Ovary (tissue), 9 donors: ENCODE data around the gene SEC16A. TPM values are rescaled to one million over a fixed set of nuclear protein-coding genes. Genes with fewer than 3 reads are reported as not detected.
A peak's percentile ranks its signal among the peaks of the same experiment; 100 is the strongest.

Source experiments
- DNase-seq, 5 donors: peaks; one replicate each; pipeline ENCODE4 v3.0.0-alpha.2; 2019 to 2020
- H3K27ac ChIP-seq, 2 donors: fragments of 200-600 bp; one replicate each; pipeline versions ENCODE4 v1.5.1 to v1.8.0; 2019 to 2022
- H3K27me3 ChIP-seq: fragments of 200-600 bp; one replicate; pipeline ENCODE4 v1.8.0; 2022
- H3K36me3 ChIP-seq: fragments of 200-600 bp; sonication (generic); one replicate; pipeline ENCODE4 v1.5.1; 2019
- H3K4me1 ChIP-seq: one replicate; pipeline ENCODE4 v1.8.1; 2013; ENCODE audit warnings: mild to moderate bottlenecking, moderate library complexity; ENCODE audit not compliant: insufficient read depth
- H3K4me3 ChIP-seq: fragments of 200-600 bp; sonication (generic); one replicate; pipeline ENCODE4 v1.5.1; 2017
- H3K9me3 ChIP-seq, 2 donors: fragments of 200-600 bp in 1 of 2; sonication (generic) in 1 of 2; one replicate each; pipeline versions ENCODE4 v1.5.1 to v1.8.1; 2013 to 2019; ENCODE audit warnings: mild to moderate bottlenecking in 1 of 2, moderate library complexity in 1 of 2
- EP300 ChIP-seq: sonication (generic); formaldehyde crosslinking; IDR thresholded peaks from one replicate; pipeline ENCODE4 v1.6.1; 2017; ENCODE audit warnings: antibody characterized with exemption
- POLR2A ChIP-seq: fragments of 450-650 bp; IDR thresholded peaks from one replicate; pipeline ENCODE4 v1.6.1; 2017; ENCODE audit warnings: antibody characterized with exemption, mild to moderate bottlenecking, moderate library complexity
- WGBS, 3 donors: extraction: QIAGEN DNeasy Blood & Tissue Kit in 1 of 3; methylation state at CpG; one replicate each; pipeline versions ENCODE4 v1.1.5 to v1.1.7; 2013 to 2017; 5-methylcytosine and 5-hydroxymethylcytosine counted together
- intact Hi-C, 4 donors: fragments of 100-400 bp; cut with DNase I; formaldehyde crosslinking; loops; one replicate each; pipeline versions ENCODE4 v1.11.0 to v1.15.1; 2022 to 2023
- polyA plus RNA-seq, 2 donors: library from polyadenylated mRNA; stranded (reverse); fragments of 200-250 nt in 1 of 2; fragments of 350-450 nt in 1 of 2; fragmentation: Illumina TruSeq in 1 of 2; extraction: RNeasy Lipid Tissue Mini Kit (QIAGEN cat#74804) in 1 of 2; gene quantifications; one replicate each; pipeline ENCODE4 v1.2.3, GENCODE V29; 2013 to 2014
- total RNA-seq, 7 donors: library from RNA; depleted of rRNA in 2 of 7; stranded (reverse); fragments of >200 nt in 2 of 7; fragmentation: NEBNext Ultra II Directional in 3 of 7; extraction: Animal tissue kit (Norgen Biotek cat#: 25700) in 3 of 7; gene quantifications; one replicate each; pipeline versions ENCODE4 v1.1.0 to v1.2.4, GENCODE V29; 2016 to 2023
- TF ChIP-seq, protein P1 (sequence below), 3 donors: fragments of 450-650 bp in 2 of 3; fragments of 200-600 bp in 1 of 3; IDR thresholded peaks; one replicate each; pipeline versions ENCODE4 v1.5.1 to v1.8.0; 2016 to 2022; ENCODE audit warnings: antibody characterized with exemption in 3 of 3, mild to moderate bottlenecking in 1 of 3
- donor health status: DM: no; HTN: no; CAD: no; lungs with moderate emphysema.
- donor health status: DM: no; HTN: no; CAD: no.
- donor health status: Bipolar disorder and iron deficiency.
- donor health status: DM: yes; HTN: yes; CAD: no.
- donor health status: DM: no; HTN: no; CAD: no.
- donor health status: DM: yes; HTN: yes; CAD: no.

Gene SEC16A
- total and polyA plus RNA-seq, 9 donors: 27.6 to 61.4 (median 46.5) TPM

DNA sequence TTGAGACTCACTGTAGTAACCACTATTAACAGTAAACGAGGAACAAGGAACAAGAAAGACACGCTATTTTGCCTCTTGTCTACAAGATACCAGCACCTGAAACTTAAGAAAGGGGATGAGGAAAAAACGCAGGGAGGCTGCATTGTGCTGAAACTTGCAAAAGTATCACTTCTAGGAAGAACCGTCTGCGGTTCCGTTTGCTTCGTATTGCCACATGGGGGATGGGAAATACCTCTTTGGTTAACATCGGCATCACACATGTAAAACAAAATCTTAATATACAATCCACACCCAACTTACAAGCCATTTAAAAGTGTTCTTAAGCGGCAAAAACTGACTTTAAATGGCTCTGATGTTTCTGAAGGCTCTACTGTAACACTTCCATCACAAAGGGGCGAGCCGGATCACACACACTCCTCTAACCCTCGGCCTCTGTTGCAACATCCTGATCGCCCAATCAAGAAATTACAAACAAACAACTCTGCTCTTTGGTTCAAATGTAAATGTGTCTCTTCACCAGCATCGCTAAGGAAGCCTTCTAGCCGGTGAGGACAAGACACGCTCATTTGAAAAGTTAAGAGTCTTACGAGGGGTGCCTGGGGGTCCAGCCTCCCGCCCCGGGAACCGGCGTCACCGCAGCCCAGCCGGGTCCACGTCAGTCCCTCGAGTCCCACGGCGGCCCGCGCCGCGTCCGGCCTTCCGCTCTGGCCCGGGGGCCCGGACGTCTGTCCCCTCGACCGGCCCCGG is 621 bp downstream of the SEC16A start:
- Histone ChIP-seq H3K36me3 (no peaks in the 10 kb centered on the region), H3K4me3 (peak overlapping the region; percentile 92), H3K9me3 (no peaks in the 10 kb centered on the region), H3K27me3 (no peaks in the 10 kb centered on the region), H3K27ac (peak overlapping the region; percentile 86 to 100), H3K4me1 (peaks cover 10% of the 10 kb centered on the region)
- TF ChIP-seq POLR2A (no peak), EP300 (no peak)
- TF ChIP-seq, protein P1, sequence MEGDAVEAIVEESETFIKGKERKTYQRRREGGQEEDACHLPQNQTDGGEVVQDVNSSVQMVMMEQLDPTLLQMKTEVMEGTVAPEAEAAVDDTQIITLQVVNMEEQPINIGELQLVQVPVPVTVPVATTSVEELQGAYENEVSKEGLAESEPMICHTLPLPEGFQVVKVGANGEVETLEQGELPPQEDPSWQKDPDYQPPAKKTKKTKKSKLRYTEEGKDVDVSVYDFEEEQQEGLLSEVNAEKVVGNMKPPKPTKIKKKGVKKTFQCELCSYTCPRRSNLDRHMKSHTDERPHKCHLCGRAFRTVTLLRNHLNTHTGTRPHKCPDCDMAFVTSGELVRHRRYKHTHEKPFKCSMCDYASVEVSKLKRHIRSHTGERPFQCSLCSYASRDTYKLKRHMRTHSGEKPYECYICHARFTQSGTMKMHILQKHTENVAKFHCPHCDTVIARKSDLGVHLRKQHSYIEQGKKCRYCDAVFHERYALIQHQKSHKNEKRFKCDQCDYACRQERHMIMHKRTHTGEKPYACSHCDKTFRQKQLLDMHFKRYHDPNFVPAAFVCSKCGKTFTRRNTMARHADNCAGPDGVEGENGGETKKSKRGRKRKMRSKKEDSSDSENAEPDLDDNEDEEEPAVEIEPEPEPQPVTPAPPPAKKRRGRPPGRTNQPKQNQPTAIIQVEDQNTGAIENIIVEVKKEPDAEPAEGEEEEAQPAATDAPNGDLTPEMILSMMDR (IDR thresholded peaks at IDR 0.05): no peak
- DNase-seq: no peak
- intact Hi-C loops: loop anchor here in 1 of 4 donors (10.0 kb wide), 1 partner anchor 63 kb away; the partner anchor contains the start of gene NOTCH1
- 0 to 2% (median 0%) methylated on average over 39 of the region's 39 CpGs for WGBS, 3 donors

- Histone ChIP-seq H3K27ac (no peak overlapping the region), H3K27me3 (no peaks in the 10 kb centered on the region), H3K9me3 (no peaks in the 10 kb centered on the region), H3K4me3 (peak overlapping the region; percentile 92), H3K4me1 (peaks cover 10% of the 10 kb centered on the region), H3K36me3 (no peaks in the 10 kb centered on the region)
- 39 to 49% (median 40%) methylated on average over 5 of the region's 5 CpGs for WGBS, 3 donors
- intact Hi-C loops: loop anchor here in 1 of 4 donors (10.0 kb wide), 1 partner anchor 63 kb away; the partner anchor contains the start of gene NOTCH1
- TF ChIP-seq EP300 (no peak), POLR2A (no peak)
- TF ChIP-seq, protein P1 (IDR thresholded peaks at IDR 0.05): no peak
- DNase-seq: no peak
These were observed 1.3 kb downstream of the SEC16A start for GRCh38 chr9:136481558-136481957.

GRCh38 chr9:136476369-136477150 is 6.3 kb downstream of the SEC16A start:
- Histone ChIP-seq H3K27me3 (no peaks in the 10 kb centered on the region), H3K9me3 (no peaks in the 10 kb centered on the region), H3K36me3 (no peaks in the 10 kb centered on the region), H3K27ac (no peak overlapping the region), H3K4me1 (peaks cover under 1% of the 10 kb centered on the region), H3K4me3 (no peak overlapping the region)
- intact Hi-C loops: no loop called here
- DNase-seq: no peak
- WGBS, 3 donors: 81 to 86% (median 83%) methylated on average over 24 to 25 of the region's 25 CpGs
- no peak for TF ChIP-seq POLR2A

DNA sequence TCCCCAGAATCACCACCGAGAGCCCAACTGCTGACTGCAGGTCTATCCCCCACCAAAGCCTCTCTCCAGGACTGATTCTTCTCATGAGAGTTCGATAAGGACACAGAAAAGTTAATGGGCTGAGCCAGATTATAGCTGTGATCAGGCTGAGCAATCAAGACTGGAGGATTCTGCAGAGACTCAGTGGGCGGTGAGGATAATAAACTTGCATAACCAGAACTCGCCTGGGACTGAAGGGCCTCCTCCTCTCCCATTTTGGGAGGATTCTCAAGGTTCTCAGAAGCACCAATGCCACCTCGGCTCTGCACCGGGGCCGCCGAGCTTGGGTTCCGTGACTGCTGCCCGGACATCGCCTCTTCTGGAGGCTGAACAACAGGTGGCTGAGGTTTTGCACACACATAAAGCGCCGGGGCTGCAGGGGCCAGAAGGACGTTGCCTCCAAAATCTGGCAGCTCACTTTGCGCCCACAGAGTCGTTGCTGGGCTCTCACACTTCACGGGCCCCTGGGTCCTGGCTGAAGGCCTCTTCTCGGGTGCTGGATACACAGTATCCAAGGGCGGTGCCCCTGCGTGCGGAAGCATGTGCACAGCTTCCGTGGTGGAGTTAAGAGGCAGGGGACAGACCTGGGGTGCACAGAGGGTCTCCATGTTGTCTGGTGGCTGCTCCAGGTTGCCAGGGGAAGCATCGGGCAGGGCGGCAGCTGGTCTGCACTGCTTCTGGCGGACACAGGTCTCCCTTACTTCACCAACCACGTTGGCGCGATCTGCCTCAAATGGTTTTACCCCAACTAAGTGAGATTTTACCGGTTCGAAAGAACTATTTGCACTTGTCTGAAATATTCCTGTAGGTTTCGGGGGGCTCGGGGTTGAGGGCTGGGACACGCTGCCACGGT is 7.6 kb downstream of the SEC16A start:
- Histone ChIP-seq H3K27me3 (no peaks in the 10 kb centered on the region), H3K27ac (no peak overlapping the region), H3K4me3 (no peak overlapping the region), H3K4me1 (no peaks in the 10 kb centered on the region), H3K9me3 (no peaks in the 10 kb centered on the region), H3K36me3 (no peaks in the 10 kb centered on the region)
- intact Hi-C loops: no loop called here
- DNase-seq: no peak
- TF ChIP-seq, protein P1 (IDR thresholded peaks at IDR 0.05): no peak
- no peak for TF ChIP-seq POLR2A
- TF ChIP-seq EP300: no peak
- WGBS, 3 donors: 87 to 88% (median 87%) methylated on average over 34 of the region's 34 CpGs
